GM23338 (cell line): Measurements from ENCODE around the gene ELMOD3.

Source experiments
- CREB1 ChIP-seq: fragments of 250-450 bp; sonication (Bioruptor Pico); IDR thresholded peaks from 2 replicates; pipeline ENCODE4 v1.5.0; 2020; ENCODE audit warnings: low read depth, mild to moderate bottlenecking, moderate library complexity
- CTCF ChIP-seq, 2 experiments: fragments of 200-600 bp in 1 of 2; sonication (generic) in 1 of 2; conservative IDR thresholded peaks; 2 replicates each; pipeline versions ENCODE4 v1.5.1 to v1.6.1; 2016 to 2017; ENCODE audit warnings: antibody characterized with exemption in 2 of 2, low read depth in 2 of 2, mild to moderate bottlenecking in 2 of 2, moderate library complexity in 1 of 2
- EZH2 ChIP-seq: fragments of 200-600 bp; sonication (generic); IDR thresholded peaks from one replicate; pipeline ENCODE4 v1.8.0; 2017; ENCODE audit warnings: antibody characterized with exemption, mild to moderate bottlenecking, low read depth; ENCODE audit not compliant: unreplicated experiment
- EZH2phosphoT487 ChIP-seq: fragments of 200-600 bp; sonication (generic); IDR thresholded peaks from one replicate; pipeline ENCODE4 v1.8.1; 2018; ENCODE audit warnings: antibody characterized with exemption; ENCODE audit not compliant: unreplicated experiment
- JUNB ChIP-seq: IDR thresholded peaks from one replicate; pipeline ENCODE4 v1.6.1; 2016; ENCODE audit warnings: antibody characterized with exemption; ENCODE audit not compliant: unreplicated experiment
- NANOG ChIP-seq: IDR thresholded peaks from 2 replicates; pipeline ENCODE4 v1.6.1; 2016; ENCODE audit warnings: antibody characterized with exemption, borderline replicate concordance
- POLR2AphosphoS5 ChIP-seq: IDR thresholded peaks from 2 replicates; pipeline ENCODE4 v1.6.1; 2016; ENCODE audit warnings: antibody characterized with exemption, low read depth
- STAT1 ChIP-seq: IDR thresholded peaks from one replicate; pipeline ENCODE4 v1.6.1; 2016; ENCODE audit warnings: antibody characterized with exemption; ENCODE audit not compliant: unreplicated experiment
- ZNF114 ChIP-seq: fragments of 250-450 bp; sonication (Bioruptor Pico); IDR thresholded peaks from 2 replicates; pipeline ENCODE4 v1.5.0; 2020; ENCODE audit warnings: mild to moderate bottlenecking, moderate library complexity
- ZNF331 ChIP-seq: fragments of 250-450 bp; sonication (Bioruptor Pico); IDR thresholded peaks from 2 replicates; pipeline ENCODE4 v1.5.0; 2020; ENCODE audit warnings: low read depth, mild to moderate bottlenecking, moderate library complexity
- ZNF462 ChIP-seq: fragments of 250-450 bp; sonication (Bioruptor Pico); IDR thresholded peaks from 2 replicates; pipeline ENCODE4 v1.5.0; 2020; ENCODE audit warnings: mild to moderate bottlenecking, moderate library complexity
- TF ChIP-seq, protein P1 (sequence below): IDR thresholded peaks from one replicate; pipeline ENCODE4 v1.6.1; 2018; ENCODE audit warnings: antibody characterized with exemption; ENCODE audit not compliant: unreplicated experiment
- TF ChIP-seq, protein P2 (sequence below): IDR thresholded peaks from 2 replicates; pipeline ENCODE4 v1.6.1; 2016; ENCODE audit warnings: antibody characterized with exemption

- TF ChIP-seq CTCF (conservative IDR thresholded peaks at IDR 0.05; ENCODE audit: low read depth in 2 of 2) = peak in 1 of 2 experiments; percentile 21; a peak in 1 of 4 replicates
- TF ChIP-seq EZH2 = no peak
- no peak for TF ChIP-seq EZH2phosphoT487
- TF ChIP-seq, protein P1, sequence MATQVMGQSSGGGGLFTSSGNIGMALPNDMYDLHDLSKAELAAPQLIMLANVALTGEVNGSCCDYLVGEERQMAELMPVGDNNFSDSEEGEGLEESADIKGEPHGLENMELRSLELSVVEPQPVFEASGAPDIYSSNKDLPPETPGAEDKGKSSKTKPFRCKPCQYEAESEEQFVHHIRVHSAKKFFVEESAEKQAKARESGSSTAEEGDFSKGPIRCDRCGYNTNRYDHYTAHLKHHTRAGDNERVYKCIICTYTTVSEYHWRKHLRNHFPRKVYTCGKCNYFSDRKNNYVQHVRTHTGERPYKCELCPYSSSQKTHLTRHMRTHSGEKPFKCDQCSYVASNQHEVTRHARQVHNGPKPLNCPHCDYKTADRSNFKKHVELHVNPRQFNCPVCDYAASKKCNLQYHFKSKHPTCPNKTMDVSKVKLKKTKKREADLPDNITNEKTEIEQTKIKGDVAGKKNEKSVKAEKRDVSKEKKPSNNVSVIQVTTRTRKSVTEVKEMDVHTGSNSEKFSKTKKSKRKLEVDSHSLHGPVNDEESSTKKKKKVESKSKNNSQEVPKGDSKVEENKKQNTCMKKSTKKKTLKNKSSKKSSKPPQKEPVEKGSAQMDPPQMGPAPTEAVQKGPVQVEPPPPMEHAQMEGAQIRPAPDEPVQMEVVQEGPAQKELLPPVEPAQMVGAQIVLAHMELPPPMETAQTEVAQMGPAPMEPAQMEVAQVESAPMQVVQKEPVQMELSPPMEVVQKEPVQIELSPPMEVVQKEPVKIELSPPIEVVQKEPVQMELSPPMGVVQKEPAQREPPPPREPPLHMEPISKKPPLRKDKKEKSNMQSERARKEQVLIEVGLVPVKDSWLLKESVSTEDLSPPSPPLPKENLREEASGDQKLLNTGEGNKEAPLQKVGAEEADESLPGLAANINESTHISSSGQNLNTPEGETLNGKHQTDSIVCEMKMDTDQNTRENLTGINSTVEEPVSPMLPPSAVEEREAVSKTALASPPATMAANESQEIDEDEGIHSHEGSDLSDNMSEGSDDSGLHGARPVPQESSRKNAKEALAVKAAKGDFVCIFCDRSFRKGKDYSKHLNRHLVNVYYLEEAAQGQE = no peak
- no peak for TF ChIP-seq POLR2AphosphoS5
- no peak for TF ChIP-seq JUNB
- no peak for TF ChIP-seq CREB1
- TF ChIP-seq STAT1 = no peak
- TF ChIP-seq NANOG = no peak
- no peak for TF ChIP-seq ZNF114 (CRISPR knock-in tag)
- no peak for TF ChIP-seq ZNF331
- no peak for TF ChIP-seq ZNF462 (CRISPR knock-in tag)
- TF ChIP-seq, protein P2, sequence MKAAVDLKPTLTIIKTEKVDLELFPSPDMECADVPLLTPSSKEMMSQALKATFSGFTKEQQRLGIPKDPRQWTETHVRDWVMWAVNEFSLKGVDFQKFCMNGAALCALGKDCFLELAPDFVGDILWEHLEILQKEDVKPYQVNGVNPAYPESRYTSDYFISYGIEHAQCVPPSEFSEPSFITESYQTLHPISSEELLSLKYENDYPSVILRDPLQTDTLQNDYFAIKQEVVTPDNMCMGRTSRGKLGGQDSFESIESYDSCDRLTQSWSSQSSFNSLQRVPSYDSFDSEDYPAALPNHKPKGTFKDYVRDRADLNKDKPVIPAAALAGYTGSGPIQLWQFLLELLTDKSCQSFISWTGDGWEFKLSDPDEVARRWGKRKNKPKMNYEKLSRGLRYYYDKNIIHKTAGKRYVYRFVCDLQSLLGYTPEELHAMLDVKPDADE = no peak
Observed at GRCh38 chr2:85367180-85367579, 12.6 kb downstream of the ELMOD3 start.
